ENCODE results near the gene JKAMP.

The JKAMP gene

DNA sequence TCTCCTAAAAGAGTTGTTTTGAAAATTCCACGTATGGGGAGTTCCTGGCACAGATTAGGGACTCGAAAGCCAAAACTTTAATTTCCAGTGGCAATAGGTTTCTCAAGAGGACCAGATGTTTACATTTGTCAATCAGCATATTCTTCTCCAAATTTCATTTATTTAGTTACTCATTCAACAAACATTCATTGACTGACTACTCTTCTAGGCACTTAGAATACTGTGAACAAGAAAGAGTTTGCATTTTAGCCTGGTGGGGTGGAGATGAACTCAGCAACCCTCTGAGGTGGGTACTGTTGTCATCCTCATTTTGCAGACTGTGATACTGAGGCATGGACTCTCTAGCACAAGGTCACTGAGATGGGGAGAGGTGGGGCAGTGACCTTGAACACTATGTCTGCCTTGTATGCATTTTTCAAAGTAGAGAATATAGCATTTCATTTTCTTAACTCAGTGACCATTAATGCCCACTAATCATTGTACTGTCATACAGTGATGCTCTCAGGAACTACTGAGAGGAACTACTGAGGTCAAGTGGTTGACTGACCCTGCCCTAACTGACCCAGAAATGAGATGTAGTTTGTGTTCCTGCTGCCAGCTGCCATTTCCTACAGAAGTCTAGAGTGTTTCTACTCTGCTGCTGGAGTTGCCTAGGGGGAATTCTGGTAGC is 2.3 kb upstream of the JKAMP start:
- DNase-seq (ENCODE audit: low read depth) = peak; percentile 49

DNA sequence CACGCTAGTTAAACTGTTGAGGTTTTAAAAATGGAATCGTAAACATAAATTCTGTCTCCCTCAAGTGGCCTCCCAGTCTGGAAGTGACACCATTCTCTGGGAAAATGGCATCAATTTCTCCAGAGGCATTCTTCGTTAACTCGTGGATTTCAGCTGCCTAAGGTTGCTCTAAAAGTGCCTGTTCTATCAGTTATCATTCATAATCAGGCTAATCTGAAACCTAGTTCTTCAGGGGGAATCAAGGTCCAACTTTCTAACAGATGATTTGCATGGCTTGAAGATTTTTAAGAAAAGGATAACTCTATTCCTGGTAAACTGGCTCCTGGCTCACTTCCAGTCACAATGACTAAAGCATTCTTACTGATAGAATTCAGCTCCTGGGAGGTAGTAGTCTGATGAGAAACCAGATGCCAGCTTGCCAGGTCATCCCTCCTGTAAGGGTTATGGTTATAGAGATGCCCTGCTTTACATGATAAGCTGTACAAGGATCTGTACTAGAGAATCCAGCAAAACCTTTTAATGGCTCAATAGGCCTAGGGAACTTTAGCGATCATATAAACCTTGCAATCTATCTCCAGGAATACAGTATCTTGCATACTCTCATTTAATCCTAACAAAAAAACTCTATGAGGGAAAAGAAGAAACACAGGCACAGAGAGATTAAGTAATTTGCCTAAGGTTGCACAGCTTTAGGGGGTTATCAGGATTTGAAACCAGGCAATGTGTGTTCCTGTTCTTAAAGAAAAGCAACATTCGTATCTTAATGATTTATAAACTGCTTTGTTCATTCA is 1.6 kb upstream of the JKAMP start:
- DNase-seq (ENCODE audit: low read depth) = peak; percentile 90

DNA sequence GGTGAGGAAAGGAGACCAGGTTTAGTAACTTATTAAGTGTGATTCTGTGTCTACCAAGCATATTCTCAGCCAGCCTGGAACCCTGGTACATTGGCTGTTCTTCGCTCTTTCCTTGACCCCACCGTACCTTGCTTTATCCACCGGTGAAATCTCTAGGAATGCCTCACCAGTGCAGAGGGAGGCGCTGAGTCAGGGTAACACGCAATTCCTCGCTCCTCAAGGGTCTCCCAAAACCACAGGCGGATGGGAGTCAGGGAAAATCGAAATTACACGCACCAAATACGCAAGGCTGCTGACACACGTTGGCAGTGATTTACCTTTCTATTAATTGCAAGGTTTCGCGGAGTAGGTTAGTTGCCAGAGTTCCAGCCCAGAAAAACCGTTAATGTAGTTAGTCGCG is 954 bp upstream of the JKAMP start:
- DNase-seq (ENCODE audit: low read depth) = peak; percentile 38

DNA sequence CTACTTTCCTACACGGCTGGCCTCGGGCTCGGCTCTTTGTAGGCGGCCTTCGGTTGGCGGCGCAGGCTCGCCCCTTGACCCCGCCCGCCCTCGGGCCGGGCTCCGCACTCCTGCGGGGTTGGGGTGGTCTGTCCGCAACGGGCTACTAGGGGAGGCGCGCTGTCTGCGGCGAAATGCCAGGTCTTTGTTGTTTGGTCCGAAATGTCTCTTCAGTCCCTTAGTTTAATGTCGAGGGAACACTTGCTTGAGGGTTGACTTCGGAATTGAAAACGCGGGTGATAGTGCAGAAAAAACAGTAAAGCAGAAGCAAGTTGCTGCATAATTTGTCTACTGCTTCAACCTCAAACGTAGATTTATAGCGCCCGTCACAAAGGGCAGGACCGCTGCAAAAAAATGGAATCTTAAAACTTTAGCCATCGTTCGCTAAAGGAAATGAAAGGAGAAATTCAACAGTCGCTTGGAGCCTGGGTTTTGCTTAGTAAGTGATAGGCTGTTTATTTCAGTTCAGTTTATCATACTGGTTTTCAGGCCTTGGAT is 390 bp downstream of the JKAMP start:
- DNase-seq (ENCODE audit: low read depth) = no peak

DNA sequence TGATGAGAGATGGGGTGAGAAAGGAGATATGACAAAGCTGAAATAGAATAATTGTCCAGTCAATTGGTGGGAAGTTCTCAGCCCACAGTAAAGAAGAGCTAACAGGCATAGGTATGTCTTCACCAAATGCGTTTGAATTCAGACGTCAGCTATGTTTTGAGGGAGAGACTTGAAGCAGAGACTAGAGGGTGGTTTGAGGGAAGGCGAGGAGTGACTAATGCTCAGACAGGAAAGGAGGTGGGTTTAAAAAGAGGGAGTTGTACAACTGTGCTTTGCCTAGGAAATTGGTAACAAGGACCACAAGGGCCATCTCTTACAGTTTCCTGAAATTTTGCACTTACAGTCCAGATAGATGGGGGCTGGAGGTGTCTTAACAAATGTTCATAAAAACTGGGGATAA is 6.4 kb downstream of the JKAMP start:
- DNase-seq (ENCODE audit: low read depth) = no peak

DNA sequence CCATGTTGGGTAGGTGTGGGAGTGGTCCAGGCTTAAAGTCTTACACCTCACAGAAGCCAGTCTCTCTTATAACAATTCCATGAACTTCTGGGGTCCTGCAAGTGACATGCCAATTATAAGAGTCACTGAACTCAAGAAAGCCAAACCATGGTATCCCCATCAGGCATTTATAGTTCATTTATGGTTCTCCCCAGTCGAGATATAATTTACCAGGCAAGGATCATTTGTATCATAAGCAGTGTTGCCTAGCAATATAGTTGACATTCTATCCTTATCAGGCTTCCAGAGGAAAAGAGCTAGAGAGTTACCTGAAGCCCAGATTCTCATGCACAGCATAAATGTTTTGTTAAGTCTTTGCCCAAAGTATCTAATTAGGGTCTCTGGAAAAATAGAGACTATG is 8.1 kb downstream of the JKAMP start:
- DNase-seq (ENCODE audit: low read depth) = no peak

DNA sequence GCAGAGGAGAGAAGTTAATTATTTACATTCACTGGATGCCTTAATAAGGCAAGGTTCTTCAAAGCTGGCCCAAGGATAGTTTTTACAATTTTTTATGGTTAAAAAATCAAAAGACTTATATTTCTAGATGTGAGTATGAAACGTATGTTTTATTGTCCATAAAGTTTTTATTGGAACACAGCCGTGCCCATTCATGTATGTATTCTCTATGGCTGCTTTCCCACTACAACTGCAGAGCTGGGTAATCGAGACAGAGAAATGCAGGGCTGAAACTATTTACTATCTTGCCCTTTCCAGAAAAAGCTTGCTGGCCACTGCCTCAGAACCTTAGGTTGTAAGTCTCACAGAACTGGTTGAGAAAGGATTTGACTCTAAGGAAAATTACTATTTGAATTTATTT is 16.4 kb downstream of the JKAMP start:
- no peak for DNase-seq (ENCODE audit: low read depth)

DNA sequence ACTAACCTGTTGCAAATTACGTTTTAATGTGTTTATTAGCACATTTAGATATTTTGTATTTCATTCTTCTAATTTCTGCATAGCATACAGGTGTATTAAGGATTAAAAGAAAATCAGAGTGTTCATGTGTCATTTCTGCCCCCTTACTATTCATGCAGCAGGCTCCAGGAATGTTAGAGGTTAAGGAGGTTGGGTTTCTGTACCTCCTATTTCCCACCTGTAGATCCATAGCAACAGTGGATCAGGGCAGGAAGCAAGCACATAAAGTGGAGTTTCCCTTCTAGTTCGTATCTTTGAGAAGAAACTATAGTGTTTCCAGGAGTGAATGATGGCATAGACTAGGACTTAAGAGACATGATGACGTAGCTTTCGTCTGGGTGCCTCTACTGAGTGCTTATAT is 18.9 kb downstream of the JKAMP start:
- no peak for DNase-seq (ENCODE audit: low read depth)

DNA sequence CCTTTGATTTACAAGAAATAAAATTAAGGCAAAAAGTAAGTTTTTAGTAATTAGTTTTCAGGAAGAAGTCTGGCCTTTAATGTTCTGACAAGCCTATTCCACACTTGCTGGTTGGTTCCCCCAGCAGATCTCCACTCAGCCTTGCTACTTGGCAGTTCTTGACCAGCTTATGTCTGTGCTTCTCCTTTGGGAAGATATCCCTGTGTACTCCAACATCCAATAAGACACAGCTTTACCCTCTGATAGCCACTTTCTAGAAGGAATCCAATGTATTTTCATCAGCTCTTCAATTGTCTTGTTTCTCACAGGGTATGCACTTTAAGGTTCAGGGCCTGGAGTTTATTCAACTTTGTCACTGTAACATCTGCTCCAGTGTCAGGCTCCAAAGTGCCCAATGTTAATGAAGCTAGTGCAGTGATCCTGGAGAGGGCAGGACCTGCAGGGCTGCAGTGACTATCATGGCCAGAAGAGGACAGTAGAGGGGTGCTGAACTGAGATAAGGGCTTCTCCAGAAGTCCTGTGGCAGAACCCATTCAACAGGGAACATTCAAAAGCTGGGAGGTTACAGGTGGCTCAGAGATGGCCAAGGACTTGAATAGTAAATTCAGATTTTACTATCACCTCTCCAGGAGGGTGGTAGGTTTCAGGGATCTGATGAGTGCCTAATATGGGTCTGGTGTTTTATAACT is 22.9 kb downstream of the JKAMP start:
- DNase-seq (ENCODE audit: low read depth) = peak; percentile 29

DNA sequence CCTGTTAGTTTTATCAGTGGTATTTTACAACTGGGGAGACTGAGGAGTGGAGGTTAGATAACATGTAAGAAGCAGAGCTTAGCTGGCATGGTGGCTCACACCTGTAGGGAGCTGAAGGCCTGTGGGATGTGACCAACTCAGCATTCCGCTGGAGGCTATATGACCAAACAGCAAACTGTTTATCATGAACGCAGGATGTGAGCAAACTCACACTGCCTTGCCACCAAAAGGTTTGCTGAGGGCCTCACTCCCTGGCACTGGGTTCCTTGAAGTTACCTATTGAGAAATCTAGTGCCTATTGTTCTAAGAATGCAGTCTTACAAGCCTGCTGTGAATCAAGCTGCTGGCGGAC is 23.4 kb downstream of the JKAMP start:
- DNase-seq (ENCODE audit: low read depth) = no peak

DNA sequence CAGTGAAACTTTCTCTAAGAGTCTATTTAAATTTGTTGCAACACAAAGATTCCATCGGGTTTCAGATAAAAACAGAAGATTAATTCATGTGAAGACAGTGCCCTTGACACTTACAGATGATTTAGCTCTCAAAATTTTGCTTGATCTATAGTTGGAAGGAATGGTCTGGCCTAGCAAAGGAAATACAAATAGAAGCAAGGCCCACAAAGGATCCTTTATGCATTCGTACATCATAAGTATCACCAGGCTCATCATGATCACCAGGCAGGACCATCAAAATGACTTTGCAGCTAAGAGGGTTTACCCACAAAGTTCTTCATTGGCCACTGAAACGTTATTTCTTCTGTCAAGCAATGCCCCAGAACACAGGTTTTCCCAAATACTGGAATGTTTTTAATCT is 24.8 kb downstream of the JKAMP start:
- no peak for DNase-seq (ENCODE audit: low read depth)

DNA sequence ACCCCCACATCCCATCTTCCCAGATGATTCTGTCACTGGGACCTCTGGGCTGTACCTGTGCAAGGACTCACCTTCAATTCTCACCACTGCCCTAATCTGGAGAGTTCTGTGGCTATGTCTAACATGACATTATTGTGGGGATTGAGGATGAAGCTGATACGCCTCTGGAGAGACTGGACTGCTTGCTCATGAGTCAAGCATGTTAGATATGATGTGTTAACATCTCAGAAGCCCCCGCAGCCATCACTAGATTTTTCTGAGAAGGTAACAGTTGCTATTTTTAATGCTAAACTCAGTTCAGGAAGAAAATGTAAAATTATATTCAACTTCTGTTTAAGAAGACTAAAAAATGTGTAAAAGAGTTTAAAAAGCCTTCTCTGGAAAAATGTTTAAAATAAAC is 25.7 kb downstream of the JKAMP start:
- no peak for DNase-seq (ENCODE audit: low read depth)

DNA sequence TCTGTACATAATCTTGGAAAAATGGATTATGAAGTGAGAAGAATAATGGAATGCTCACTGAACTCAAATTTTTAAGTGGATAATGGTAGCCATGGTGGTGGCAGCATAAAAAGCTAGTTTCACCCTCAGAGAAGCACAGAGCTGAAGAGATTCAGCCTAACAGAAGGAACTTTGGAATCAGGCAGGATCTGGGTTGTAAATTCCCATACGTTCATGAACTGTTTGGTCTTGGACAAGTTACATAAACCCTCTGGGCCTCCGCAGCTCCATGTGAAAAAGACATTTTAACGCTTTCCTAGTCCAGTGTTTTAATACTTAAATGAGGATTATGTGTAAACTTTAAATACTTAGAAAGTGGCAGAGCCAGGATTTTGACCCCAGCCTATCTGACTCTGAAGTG is 26.6 kb downstream of the JKAMP start:
- DNase-seq (ENCODE audit: low read depth) = no peak

DNA sequence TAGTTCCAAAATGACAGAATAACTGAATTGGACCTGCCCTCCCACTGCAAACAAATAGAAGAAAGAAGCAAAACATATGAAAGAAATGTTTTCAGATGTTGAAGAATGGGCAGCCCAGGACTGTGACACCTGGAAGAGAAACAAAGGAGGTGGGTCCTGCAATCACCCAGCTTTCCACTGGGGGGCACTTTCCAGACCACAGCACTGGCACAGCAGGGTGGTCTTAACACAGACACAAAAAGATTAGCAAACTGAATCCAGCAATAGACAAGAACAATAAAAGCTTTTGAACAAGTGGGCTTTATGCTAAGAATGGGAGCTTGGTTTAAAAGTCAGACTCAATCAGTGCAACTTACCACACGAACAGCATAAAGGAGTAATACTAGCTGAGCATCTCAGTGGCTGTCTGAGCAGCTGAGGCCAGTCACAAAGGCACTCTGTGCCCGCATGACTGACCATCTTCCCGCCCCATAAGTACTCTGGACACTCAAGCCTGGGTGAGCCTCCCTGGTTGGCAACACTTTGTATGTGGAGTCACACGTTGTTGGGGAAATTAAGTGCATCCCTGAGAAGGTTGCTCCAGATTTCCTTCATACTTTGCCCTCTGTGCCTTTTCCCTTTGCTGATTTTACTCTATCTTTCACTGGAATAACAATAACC is 27.7 kb downstream of the JKAMP start:
- no peak for DNase-seq (ENCODE audit: low read depth)

DNA sequence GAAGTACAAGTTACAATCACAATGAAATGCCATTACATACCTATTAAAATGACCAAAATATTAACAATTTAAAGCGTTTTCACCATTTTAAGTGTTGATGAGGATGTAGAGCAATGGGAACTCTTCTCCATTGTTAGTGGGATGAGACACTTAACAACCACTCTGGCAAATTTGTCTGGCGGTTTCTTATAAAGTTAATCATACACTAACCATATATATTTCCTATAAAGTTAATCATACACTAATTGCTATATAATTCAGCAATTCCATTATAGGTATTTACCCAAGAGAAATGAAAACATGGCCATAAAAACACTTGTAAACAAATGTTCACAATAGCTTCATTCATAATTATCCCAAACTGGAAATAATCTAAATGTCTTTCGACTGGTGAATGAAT is 35.9 kb downstream of the JKAMP start:
- no peak for DNase-seq (ENCODE audit: low read depth)

DNA sequence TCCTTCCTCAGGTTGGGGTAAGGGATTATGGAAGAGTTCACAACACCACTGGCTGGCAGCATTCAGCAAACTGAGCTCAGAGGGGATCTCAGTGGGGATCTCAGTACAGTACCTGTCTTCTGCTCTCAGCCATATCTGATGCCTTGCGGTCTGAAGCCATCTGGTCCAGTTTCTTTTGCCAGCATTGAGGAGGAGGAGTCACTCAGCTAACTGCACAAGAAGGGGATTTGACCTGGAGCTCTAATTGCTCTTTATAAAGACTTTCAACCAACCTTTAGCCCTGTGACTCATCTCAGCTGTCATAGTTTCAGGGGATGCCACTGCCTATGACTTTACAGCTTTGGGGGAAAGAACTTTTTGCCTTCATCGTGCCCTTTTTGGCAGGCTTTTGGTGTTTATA is 44.9 kb downstream of the JKAMP start:
- no peak for DNase-seq (ENCODE audit: low read depth)

DNA sequence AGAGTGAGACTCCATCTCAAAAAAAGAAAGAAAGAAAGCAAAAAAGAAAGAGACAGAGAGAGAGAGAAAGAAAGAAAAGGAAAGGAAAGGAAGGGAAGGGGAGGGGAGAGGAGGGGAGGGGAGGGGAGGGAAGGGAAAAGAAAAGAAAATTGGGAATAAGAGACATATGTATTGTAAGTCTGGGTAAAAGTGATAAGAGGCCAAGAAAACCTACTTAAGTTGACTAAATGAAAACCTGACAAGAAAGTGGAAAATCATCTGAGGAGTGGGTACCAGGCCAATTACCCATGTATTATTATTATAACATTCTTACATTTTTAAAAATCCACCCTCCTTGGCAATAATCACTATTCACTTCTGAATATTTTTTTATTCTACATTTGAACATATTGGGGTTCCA is 46.0 kb downstream of the JKAMP start:
- DNase-seq (ENCODE audit: low read depth) = no peak

DNA sequence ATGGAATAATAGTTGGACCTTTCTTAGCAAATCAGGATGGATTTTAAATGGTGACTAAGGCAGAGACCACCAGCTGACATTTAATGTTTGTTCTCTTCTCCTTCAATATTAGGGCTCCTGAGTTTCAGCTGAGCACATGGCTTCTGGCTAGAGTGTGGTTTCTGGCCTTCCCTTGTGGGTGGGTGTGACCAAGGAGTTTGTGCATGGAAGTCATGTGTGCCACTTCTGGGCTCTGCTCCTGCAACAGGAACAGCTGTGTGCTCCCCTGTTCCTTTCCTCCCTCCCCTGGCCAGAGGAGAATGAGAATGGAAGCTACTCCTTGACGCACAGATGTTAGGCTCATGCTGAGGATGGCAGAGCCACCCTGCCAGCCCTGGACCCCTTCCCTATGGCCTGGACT is 48.1 kb downstream of the JKAMP start:
- no peak for DNase-seq (ENCODE audit: low read depth)

DNA sequence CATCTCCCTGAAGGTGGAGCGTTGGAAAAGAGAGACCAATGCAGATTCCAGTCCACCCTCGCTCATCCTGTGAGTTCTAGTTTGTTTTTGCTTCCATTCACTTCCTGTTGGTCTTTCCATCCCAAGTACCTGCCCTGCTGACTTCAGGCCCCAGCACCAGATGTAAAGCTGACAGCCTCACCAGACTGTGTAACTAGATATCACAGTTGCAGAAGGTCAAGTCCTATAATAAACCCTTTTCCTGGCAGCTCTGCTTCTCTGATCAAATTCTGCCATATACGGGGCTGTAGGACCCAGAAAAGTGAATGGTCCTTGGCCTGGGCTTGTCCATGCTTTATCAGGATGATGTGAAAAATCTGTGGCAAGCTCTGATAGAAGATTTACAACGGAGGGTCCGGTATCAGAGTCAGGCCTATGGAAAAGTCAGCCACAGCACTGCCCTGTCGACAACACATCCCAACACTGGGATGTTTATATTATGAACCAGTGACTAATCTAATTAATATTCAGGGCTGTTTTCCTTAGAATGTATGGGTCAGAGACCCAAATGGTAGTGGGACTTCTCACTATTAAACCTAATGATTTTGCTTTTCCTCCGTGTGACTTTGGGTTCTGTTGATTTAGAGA is 50.2 kb downstream of the JKAMP start:
- no peak for DNase-seq (ENCODE audit: low read depth)

DNA sequence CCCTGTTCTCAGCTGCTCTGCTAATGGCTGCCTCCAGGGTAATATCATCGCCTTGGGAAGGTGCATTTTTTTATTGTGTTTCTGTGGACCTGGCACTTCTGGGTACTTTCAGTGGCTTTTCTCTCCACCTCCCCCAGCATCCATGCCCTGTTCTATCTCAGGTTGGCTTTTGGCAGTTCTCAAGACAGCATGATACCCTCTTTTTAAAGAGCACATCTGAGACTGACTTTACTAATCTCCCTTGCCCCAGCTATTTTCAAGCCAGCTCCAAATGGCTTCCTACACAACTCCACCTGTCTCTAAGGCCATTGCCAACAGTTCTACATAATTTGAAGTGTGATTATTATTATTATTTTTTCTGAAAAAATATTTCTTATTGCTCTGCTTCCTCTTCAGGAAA is 53.2 kb downstream of the JKAMP start:
- DNase-seq (ENCODE audit: low read depth) = no peak

DNA sequence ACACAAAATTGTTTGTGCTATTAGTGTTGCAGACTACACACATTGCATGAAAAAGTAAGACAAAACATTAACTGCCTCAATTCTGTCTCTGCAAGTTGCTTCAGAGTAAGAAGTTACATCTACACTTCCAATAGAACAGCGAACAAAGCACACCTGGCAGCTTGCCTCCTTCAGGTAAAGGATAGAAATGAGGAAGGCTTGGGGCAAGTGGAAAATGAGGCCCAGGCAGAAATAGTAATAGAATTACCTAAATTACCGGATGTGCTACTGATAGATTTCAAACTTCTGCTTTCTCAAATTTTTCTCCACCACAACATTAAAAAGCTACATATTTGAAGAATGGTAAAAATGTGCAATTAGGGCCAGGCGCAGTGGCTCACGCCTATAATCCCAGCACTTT is 54.6 kb downstream of the JKAMP start:
- no peak for DNase-seq (ENCODE audit: low read depth)

DNA sequence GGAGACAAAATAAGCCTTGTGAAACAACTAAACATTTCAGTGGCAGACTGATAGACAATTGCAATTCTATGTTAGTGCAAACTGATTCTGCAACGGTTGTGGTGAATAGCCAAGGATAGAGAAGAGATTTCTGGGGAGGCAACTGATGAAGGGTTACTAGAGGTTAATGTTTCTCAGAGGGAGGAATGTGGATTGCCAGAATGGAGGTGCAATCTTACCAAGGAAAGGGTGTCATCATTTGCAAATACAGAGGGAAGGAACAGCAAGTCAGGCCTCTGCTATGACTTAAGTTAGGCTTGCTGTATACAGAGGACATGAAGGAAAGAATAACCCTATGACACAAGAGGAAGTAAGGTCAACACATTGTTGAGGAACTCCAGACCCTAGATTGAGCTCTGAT is 56.5 kb downstream of the JKAMP start:
- no peak for DNase-seq (ENCODE audit: low read depth)
